DMS114 treated with DMSO at 0.1 percent for 48 hours (cell line): ENCODE measurements around the gene DNASE1L3.
A peak's percentile ranks its signal among the peaks of the same experiment; 100 is the strongest.

Experiments
- DNase-seq: peaks from one replicate; lab custom pipeline; 2025; ENCODE audit not compliant: unreplicated experiment; lab: John Stamatoyannopoulos, UW

The DNASE1L3 gene

DNA sequence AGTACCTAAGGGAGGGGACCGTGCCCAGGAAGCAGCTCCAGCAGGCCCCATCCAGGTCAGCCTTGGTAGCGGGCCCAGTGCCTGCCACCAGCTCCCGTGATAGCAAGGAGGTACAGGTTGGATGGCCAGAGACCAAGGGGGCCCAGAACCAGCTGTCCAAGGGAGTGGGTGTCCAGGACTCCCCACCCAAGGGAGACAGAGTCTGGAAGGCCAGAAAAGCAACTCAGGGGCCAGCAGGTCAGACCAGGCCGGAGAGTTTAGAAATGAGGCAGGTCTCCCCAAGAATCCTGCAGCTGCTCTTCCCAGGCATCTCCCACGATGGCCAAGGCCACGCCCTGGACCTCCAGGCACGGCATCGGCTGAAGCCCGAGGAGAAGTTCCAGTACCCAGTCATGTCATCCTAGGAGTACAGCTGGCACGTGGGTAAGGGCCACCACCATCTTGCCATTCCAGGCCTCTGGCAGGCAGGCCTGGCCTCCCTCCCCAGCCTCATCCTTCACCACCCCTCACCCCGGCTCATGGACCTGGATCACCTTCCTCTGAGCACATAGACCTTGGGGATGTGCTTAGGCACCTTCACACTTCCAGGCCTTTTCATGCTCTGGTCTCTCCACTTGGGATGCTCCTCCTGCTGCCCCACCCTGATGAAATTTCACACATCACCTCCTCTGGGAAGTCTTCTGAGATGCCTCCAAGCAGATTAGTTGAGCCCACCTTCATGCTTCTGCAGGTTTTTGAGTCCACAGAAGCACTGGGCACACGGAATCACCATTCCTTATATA, 30.5 kb downstream of the DNASE1L3 start:
- no peak for DNase-seq

DNA sequence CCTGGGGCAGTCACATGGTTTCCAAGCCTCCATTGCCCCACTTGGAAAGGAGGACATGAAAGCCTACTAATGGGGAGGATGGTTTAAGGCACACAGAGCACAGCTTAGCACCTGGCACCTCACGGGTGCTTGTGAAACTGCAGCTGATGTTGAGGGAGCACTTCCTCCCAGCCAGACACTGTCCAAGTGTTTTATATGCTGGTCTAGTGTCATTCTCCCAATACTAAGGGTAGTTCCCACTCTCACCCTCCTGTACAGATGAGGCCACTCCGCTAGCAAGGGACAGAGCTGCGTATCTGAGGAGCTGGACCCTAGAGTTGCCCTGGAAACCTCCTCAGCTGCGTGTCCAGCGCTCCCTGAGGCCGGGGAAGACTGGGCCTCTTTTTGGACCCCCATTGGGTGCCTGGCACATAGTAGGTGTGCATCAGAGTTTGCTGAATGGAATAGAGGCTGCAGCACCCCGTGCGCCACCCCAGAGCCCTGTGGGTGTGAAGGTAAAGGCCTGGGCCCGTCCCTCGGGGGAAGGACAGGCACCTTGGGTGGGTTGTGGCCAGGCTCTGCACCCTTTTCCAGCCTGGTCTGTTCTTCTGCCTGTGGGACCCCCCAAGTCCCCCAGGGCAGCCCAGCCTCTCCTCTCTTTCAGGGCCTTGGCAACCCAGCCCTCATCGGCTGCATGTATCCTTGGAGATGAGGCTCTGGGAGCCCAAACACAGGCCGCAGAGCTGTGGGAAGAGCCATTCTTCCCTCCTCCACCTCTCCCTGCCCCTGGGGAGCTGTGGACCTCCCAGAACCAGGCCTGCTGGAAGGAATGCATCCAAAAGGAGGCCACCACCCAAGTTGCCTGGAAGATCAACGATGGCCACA, 31.3 kb downstream of the DNASE1L3 start:
- DNase-seq: no peak

DNA sequence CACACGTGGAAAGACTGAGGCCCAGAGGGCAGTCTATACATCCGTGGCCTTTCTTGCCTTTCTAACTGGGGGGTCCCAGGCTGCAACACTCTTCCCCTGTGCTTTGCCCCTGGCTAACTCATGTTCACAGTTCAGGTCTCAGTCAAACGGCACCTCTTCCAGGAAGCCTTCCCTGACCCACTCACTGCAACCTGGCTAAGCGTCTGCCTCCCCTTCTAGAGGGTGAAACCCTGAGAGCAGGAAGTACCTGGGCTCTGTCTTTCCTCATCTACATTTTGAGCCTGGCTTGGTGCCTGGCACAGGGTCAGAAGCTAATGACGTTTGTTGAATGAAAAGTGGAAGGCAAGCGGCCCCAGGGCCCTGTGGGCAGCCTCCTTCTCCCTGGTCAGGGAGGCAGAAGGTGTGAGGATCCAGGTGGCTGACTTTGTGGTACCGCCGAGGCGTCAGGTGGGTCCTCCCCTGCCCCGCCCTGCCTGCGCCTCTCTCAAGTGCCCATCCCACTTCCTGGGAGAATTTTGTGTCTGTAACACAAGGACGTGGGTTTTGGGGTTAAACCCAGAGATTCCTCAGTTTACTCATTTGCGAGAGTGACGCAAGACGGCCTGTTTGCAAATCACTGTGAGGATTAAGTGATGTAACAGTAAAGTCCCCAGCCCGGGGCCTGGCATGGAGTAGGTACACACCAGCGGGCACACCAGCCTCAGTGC, 32.1 kb downstream of the DNASE1L3 start:
- no peak for DNase-seq

DNA sequence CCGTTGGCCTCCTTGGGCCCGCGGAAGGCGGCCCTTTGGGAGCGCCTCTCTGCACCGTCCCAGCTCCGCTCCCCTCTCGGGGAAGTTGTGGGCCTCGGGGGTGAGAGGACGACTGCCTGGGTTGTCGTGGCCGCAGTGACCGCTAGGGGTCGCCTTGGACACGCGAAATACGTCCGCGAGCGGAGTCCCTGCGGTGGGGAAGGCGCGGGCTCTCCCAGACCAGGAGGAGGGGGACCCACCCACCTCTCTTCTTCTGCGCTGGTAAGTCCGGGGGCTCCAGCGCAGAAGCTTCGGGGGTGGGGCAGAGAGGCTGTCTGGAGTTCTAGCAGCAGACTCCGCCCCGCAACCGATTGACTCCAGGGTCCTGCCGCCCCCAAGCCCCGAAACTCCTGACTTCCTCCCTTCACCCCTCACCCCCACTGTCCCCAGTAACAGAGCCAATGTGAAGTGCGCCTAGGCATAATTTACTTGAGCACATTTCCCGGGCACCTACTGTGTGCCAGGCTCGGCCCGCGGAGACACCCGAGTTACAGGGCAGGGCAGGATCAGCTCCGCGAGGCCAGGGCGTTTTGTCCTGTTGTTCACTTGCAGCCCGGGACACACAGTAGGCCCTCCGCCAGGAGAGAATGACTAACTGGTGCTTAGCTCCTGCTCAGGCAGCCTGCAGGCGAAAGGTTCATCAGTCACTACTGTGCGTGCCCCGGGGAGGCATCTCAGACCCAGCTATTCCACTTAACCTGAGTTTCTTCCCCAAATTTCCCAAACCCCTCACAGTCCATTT, 32.8 kb downstream of the DNASE1L3 start:
- peak; percentile 43 for DNase-seq

DNA sequence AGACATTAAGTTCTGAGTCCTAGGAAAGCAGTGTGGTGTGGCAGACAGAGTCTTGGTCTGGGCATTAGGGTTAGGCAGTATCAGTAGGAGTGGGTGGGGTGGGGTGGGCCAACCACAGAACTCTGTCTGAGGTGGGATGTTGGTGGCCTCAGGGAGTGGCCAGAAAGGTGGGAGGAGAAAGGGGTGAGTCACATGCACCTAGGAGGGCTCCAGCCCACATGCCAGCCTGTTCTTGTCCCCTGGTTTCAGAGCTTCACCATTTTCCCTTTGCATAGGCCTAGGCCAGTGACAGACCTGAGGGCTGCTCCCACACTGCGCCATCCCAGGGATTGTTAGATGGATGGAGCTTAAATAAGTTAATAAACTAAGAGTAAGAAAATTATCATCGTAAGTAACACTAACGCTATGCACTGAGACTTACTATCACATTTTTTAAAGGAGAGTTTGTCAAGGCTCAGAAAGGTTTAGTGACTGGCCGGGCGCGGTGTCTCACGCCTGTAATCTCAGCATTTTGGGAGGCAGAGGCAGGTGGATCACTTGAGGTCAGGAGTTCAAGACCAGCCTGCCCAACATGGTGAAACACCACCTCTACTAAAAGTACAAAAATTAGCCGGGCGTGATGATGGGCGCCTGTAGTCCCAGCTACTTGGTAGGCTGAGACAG, 33.8 kb downstream of the DNASE1L3 start:
- DNase-seq: no peak

DNA sequence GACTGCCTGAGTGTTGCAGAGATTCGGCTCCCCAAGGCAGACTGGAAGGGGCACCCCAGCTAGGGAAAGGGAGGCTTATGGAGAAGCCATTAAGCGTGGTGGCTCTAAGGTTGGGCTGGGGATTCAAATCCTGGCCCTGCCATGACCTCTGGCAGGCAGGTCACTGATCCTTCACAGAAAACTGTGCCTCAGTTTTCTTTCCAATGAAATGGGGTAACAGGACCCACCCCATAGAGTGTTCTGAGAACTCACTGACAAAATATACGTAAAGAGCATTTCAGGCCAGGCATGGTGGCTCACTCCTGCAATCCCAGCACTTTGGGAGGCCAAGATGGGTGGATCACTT, 34.6 kb downstream of the DNASE1L3 start:
- DNase-seq: no peak

DNA sequence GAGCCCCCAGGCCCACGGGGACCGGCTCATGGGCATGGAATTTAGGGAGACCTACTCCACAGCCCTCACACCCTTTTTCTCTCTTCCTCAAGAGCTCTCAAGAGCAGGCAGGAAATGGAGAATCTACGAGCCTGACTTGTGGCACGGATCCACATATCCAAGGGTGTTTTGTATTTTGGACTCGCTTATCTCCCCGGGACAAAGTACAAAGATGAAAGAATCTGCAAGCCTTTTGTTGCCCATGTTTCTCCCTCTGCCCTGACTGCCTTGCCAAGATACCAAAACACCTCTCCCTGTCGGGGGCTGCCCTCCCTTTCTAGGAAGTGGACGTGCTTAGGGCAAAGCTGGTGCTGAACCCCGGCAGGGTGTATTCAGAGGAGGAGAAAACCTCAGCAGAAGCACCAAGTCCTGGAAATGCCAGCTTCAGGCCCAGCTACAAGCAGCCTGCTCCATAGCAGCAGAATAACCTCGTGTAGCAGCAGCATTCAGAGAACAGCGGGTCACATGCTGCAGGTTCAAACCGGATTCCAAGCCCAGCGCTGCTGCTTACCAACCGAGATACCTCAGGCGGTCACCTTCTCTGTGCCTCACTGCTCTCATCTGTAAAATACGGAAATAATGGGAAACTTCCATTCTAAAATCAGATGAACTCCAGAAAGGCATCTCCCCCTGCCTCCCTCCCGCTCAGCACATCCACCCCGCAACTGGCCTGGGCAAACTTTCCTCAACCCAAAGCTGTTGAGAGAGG, 35.2 kb downstream of the DNASE1L3 start:
- no peak for DNase-seq

DNA sequence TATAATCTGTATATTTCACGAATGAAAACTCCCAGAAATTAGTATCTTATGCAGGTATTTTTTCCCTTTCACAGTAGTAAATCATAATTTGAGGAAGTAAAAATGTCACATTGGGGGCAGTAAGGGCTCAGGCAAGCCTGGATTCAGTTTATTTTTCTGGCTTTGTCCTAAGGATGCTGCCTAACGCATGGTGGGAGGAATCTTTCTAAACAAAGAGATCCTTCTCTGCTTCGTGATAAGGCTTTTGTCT, 35.7 kb downstream of the DNASE1L3 start:
- no peak for DNase-seq

DNA sequence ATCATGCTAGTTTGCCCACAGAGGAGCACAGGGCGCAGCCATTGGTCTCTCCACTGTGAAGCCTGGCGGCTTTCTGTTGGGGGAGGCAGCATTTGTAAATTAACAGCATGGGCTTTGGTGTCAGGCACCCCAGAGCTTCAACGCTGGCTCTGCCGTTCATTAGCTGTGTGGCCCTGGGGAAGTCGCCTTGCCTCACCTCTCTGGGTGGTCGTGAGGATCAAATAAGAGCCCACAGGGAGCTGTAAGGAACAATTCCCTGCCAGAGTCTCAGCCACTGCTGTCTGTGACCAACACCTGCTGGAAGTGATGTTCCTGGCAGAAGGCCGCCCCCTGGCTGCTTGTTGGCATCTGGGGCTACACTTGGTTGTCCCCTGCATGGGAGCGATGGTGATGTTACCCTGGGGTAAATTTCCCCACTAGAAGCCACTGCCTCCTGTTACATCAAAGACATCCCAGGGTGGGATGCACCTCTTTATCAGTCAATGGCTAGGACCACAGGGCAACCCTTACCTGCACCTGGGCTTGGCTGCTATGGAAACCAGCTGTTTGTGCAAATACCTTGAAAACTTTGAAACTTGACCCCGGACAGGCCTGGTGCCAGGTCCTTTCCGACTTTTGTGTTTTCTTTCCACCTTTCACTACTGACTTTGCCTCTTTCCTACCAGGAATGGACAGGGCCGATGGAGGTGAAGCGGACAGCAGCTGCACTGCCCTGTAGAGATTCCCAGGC, 36.9 kb downstream of the DNASE1L3 start:
- no peak for DNase-seq

DNA sequence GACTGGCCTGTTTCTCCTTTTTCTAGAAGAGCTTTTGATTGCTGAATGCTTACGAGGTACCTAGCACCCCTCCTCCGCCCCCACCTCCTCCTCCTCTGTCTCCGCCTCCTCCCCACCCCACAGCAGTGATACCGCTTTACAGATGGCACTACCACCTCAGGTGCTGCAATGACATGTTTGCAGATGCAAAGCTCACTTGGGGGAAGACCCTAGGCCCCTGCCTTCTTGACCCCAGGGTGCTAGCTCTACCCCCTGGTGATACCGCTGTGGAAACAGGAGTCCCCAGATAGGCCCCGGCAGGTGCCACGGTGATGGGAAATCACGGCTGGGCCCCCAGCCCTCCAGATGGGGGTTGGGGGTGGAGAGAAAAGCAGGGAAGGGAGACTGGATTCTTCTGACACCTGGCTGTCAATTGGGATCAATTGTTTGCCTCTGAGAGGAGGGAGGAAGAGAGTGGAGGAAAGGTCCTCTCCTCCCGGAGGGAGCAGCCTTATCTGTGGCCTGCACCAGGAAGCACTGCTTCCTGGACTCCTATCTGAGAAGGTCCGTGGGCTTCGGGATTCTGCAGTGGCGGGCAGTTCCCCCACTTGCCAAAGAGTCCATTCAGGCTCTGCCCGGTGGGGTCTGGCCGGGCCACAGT, 37.6 kb downstream of the DNASE1L3 start:
- no peak for DNase-seq

DNA sequence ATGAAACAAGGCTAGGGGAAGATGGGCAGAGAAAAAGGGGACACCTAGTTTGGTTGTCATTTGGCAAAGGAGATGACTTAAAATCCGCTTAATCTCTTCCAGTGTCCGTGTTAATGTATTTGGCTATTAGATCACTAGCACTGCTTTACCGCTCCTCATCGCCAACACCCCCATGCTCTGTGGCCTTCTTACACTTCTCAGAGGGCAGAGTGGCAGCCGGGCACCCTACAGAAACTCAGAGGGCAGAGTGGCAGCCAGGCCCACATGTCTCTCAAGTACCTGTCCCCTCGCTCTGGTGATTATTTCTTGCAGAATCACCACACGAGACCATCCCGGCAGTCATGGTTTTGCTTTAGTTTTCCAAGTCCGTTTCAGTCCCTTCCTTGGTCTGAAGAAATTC, 39.6 kb downstream of the DNASE1L3 start:
- no peak for DNase-seq

DNA sequence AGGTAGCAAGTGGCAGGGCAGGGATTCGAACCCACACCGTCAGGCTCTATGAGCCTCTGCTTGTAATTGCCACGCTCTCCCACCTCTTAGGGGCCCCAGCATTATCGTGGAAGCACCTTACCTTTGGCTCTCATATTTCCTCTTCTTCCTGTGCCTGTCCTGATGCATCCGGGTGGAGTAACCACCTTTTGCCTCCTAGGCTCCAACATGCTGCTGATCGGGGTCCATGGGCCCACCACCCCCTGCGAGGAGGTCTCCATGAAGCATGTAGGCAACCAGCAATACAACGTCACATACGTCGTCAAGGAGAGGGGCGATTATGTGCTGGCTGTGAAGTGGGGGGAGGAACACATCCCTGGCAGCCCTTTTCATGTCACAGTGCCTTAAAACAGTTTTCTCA, 40.4 kb downstream of the DNASE1L3 start:
- no peak for DNase-seq

DNA sequence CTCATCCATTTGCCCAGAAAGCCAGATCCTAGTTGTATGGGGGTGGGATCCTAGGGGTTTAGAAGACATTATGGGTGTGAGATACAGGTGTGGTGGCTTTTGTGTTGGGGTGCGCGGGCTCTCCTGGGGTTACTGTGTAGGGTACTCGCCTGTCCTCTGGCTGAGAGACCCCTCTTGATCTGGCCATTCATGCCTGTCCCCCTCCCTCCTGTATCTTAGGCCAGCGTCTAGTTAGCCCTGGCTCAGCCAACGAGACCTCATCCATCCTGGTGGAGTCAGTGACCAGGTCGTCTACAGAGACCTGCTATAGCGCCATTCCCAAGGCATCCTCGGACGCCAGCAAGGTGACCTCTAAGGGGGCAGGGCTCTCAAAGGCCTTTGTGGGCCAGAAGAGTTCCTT, 41.4 kb downstream of the DNASE1L3 start:
- no peak for DNase-seq

DNA sequence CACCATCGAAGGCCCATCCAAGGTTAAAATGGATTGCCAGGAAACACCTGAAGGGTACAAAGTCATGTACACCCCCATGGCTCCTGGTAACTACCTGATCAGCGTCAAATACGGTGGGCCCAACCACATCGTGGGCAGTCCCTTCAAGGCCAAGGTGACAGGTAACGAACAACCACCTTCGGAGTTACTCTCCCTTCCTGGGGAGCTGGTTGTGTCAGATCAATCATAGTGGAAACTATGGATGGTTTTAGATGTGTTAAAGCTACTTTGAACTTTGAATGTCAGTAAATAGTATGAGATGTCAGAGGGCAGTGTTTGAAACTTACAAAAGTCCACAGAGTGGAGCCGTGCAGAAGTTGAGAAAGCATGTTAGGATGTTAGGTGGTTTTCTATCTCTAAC, 42.3 kb downstream of the DNASE1L3 start:
- DNase-seq: no peak

DNA sequence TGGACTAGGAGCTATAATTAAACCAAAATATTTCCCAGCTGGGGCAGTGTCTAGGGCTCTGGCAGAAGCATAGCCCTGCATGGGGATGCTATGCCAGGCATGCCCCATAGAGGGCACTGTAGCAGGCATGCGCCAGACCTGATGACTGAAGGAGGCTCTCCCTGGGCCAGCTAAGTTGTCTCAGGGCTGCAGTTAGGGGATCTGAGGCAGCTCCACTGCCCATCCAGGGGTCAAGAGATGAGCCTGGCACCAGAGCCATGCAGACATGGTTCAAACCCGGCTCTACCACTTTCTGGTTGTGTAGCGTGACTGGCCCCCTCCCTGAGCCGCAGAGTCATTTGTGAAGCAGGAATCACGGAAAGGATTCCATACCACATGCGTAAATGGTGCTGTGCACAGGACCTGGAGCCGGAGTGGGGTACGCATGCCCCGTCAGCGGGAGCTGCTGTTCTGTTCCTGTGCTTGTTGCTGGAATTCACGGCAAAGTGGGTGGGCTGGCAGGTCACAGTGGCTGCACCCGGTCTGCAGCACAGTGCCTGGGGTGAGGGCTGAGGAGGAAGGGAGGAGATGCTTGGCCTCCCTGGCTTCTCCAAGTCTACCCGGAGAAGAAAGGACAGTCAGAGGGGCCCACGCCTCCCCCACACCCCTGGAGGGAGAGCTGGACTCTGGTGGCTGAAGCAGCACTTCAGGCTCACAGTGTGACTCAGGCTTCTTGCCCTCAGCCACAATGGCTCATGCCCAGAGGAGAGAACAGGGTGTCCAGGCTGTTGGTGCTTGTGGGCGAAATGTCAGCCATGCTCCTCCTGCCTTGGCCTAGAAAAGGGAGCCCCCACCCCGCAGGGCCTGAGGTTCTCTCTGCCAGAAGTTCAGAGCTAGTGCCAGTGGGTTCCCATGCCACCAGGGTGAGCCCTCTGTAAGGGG, 43.1 kb downstream of the DNASE1L3 start:
- DNase-seq: no peak

DNA sequence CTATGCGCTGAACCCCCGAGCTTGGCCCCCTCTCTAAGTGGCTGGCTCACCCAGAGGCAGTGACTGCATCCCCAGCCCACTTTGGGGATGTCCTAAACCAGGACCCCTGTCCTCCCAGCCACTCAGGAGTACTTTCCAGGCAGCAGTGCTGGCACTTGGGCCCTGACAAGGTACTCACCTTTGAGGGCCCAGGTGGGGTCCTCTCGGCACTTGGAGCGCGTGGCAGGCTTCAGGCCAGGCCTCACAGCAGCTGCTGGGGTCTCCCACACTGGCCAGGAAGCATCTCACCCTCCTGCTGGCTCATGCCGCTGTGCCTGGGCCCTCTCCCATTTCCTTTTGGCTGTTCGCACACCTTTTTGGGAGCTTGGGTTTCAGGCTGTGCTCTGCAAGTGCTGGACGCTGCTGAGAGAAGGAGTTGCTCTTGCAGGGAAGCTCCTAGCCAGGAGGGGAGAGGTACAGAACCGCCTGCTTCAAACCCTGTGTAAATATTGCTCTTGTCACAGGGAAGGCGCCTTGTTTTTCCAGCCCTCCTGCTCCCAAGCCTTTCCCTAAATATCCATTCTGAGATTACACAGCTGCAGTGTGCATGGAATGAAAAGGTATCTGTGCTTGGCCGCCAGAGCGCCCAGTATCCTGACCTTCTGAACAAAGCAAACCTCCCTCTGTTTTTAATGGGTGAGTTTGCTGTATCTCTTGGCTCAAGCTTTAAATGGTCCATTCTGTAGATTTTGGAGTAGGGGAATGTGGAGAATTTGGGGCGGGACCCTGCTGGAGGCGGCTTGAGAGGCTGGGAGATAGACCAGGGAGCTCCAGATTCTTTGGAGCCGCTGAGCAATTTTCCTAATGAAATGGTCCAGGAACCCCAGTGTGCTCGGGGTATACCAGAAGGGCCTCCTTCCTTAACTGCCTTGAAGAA, 45.6 kb downstream of the DNASE1L3 start:
- no peak for DNase-seq
